Tibial artery (tissue), 4 donors: ENCODE data around the gene SYCE3.

Experiments used
- DNase-seq, 2 donors: peaks; one replicate each; pipeline ENCODE4 v3.0.0-alpha.2; 2019
- H3K27ac ChIP-seq, 2 donors: fragments of 200-600 bp; sonication (generic) in 1 of 2; 1 replicate in 1 of 2; 2 replicates in 1 of 2; pipeline ENCODE4 v1.5.1; 2018 to 2019; ENCODE audit warnings: mild to moderate bottlenecking in 1 of 2
- H3K27me3 ChIP-seq, 2 donors: fragments of 200-600 bp; sonication (generic) in 1 of 2; one replicate each; pipeline versions ENCODE4 v1.5.1 to v1.6.0; 2016 to 2019
- H3K36me3 ChIP-seq, 3 donors: fragments of 200-600 bp; sonication (generic) in 2 of 3; one replicate each; pipeline ENCODE4 v1.5.1; 2016 to 2019; ENCODE audit warnings: mild to moderate bottlenecking in 2 of 3
- H3K4me1 ChIP-seq, 4 donors: fragments of 200-600 bp; sonication (generic) in 2 of 4; 1 replicate in 3 of 4; 2 replicates in 1 of 4; pipeline ENCODE4 v1.5.1; 2016 to 2019
- H3K4me3 ChIP-seq, 2 donors: fragments of 200-600 bp; sonication (generic) in 1 of 2; 1 replicate in 1 of 2; 2 replicates in 1 of 2; pipeline ENCODE4 v1.5.1; 2018 to 2019; ENCODE audit warnings: mild to moderate bottlenecking in 2 of 2
- H3K9me3 ChIP-seq, 3 donors: fragments of 200-600 bp; sonication (generic) in 1 of 3; one replicate each; pipeline ENCODE4 v1.5.1; 2016 to 2019
- CTCF ChIP-seq, 2 experiments: fragments of 200-600 bp in 1 of 2; fragments of 450-650 bp in 1 of 2; IDR thresholded peaks; one replicate each; pipeline ENCODE4 v1.5.1; 2017 to 2019; ENCODE audit warnings: antibody characterized with exemption in 2 of 2, mild to moderate bottlenecking in 1 of 2, moderate library complexity in 1 of 2
- intact Hi-C: fragments of 100-400 bp; cut with DNase I; formaldehyde crosslinking; loops from one replicate; pipeline ENCODE4 v1.15.0; 2023; ENCODE audit warnings: low total_unique reads

SYCE3 gene

GRCh38 chr22:50524676-50525103, 38.0 kb downstream of the SYCE3 start:
- intact Hi-C loops = loop anchor here (2.0 to 5.0 kb wide), 2 partner anchors 16 to 58 kb away; partner anchors contain the start of genes CHKB and NCAPH2
- peak overlapping the region; percentile 86 to 87 for H3K27ac ChIP-seq
- DNase-seq = no peak

GRCh38 chr22:50523806-50524675, 38.7 kb downstream of the SYCE3 start:
- Histone ChIP-seq H3K27me3 (peaks cover 0 to 1% of the 10 kb centered on the region in 2 donors), H3K36me3 (peaks cover 26 to 52% (median 36%) of the 10 kb centered on the region in 3 donors), H3K27ac (no peak overlapping the region), H3K4me1 (peaks cover 0 to 29% (median 19%) of the 10 kb centered on the region in 4 donors), H3K4me3 (peak overlapping the region; percentile 65 to 77), H3K9me3 (no peaks in the 10 kb centered on the region)
- TF ChIP-seq CTCF (IDR thresholded peaks at IDR 0.05) = no peak
- no peak for DNase-seq
- intact Hi-C loops = loop anchor here (2.0 kb wide), 1 partner anchor 15 kb away; the partner anchor contains the start of gene NCAPH2

More at GRCh38 chr22:50524676-50525103, 38.0 kb downstream of the SYCE3 start:
- H3K4me1 ChIP-seq = peaks cover 0 to 36% (median 22%) of the 10 kb centered on the region in 4 donors
- TF ChIP-seq CTCF (IDR thresholded peaks at IDR 0.05) = no peak
- H3K27me3 ChIP-seq = peaks cover 0 to 8% of the 10 kb centered on the region in 2 donors
- H3K36me3 ChIP-seq = peaks cover 21 to 45% (median 30%) of the 10 kb centered on the region in 3 donors
- no peaks in the 10 kb centered on the region for H3K9me3 ChIP-seq
- peak overlapping the region; percentile 65 to 77 for H3K4me3 ChIP-seq

GRCh38 chr22:50523458-50523805, 39.3 kb downstream of the SYCE3 start:
- intact Hi-C loops = no loop called here
- peaks cover 32 to 58% (median 42%) of the 10 kb centered on the region in 3 donors for H3K36me3 ChIP-seq
- DNase-seq = no peak

GRCh38 chr22:50522806-50523438, 39.8 kb downstream of the SYCE3 start:
- intact Hi-C loops = no loop called here
- TF ChIP-seq CTCF (IDR thresholded peaks at IDR 0.05) = no peak
- Histone ChIP-seq H3K27ac (no peak overlapping the region), H3K4me1 (peaks cover 0 to 27% (median 19%) of the 10 kb centered on the region in 4 donors), H3K9me3 (no peaks in the 10 kb centered on the region), H3K36me3 (peaks cover 36 to 63% (median 47%) of the 10 kb centered on the region in 3 donors), H3K4me3 (no peak overlapping the region), H3K27me3 (no peaks in the 10 kb centered on the region)
- no peak for DNase-seq

More at GRCh38 chr22:50523458-50523805, 39.3 kb downstream of the SYCE3 start:
- Histone ChIP-seq H3K27me3 (no peaks in the 10 kb centered on the region), H3K4me3 (no peak overlapping the region), H3K27ac (no peak overlapping the region), H3K9me3 (no peaks in the 10 kb centered on the region), H3K4me1 (peaks cover 0 to 27% (median 19%) of the 10 kb centered on the region in 4 donors)
- TF ChIP-seq CTCF (IDR thresholded peaks at IDR 0.05) = no peak

- no peak for TF ChIP-seq CTCF (IDR thresholded peaks at IDR 0.05)
- peaks cover 42 to 69% (median 53%) of the 10 kb centered on the region in 3 donors for H3K36me3 ChIP-seq
- no peak for DNase-seq
- H3K4me3 ChIP-seq = no peak overlapping the region
- intact Hi-C loops = no loop called here
- H3K27ac ChIP-seq = no peak overlapping the region
- H3K9me3 ChIP-seq = no peaks in the 10 kb centered on the region
- peaks cover 0 to 26% (median 19%) of the 10 kb centered on the region in 4 donors for H3K4me1 ChIP-seq
- H3K27me3 ChIP-seq = no peaks in the 10 kb centered on the region
Observed at GRCh38 chr22:50522208-50522805, 40.4 kb downstream of the SYCE3 start.
